Kidney (tissue), 14 donors: ENCODE measurements around the gene TAGLN2. TPM values are rescaled to one million over a fixed set of nuclear protein-coding genes. Genes with fewer than 3 reads are reported as not detected.
A peak's percentile ranks its signal among the peaks of the same experiment; 100 is the strongest.

Experiments
- DNase-seq, 5 donors: peaks; one replicate each; pipeline ENCODE4 v3.0.0-alpha.2; 2013 to 2020
- FAIRE-seq: peaks from 2 replicates; lab custom pipeline; 2012; peaks lifted over from hg19 to GRCh38; lab: Jason Lieb, UNC
- H3K27ac ChIP-seq, 2 donors: one replicate each; pipeline ENCODE4 v1.7.0; 2013; ENCODE audit warnings: low read depth in 2 of 2, low read length in 2 of 2, inconsistent platforms in 1 of 2
- H3K27me3 ChIP-seq: one replicate; pipeline ENCODE4 v1.7.1; 2013; ENCODE audit warnings: low read length, inconsistent platforms; ENCODE audit not compliant: control insufficient read depth, insufficient read depth
- H3K36me3 ChIP-seq, 3 donors: one replicate each; pipeline versions ENCODE4 v1.7.0 to v1.7.1; 2013; ENCODE audit warnings: low read length in 3 of 3, control low read depth in 1 of 3, inconsistent platforms in 1 of 3; ENCODE audit not compliant: insufficient read depth in 3 of 3, control insufficient read depth in 2 of 3
- H3K4me1 ChIP-seq, 3 donors: one replicate each; pipeline versions ENCODE4 v1.7.0 to v1.7.1; 2013; ENCODE audit warnings: low read length in 3 of 3, inconsistent platforms in 1 of 3, low read depth in 1 of 3; ENCODE audit not compliant: control insufficient read depth in 2 of 3, insufficient read depth in 2 of 3
- H3K4me3 ChIP-seq, 3 donors: one replicate each; pipeline versions ENCODE4 v1.7.0 to v1.8.1; 2013; ENCODE audit warnings: low read length in 3 of 3, control low read depth in 1 of 3, inconsistent platforms in 1 of 3
- H3K9ac ChIP-seq, 3 donors: one replicate each; pipeline versions ENCODE4 v1.7.0 to v1.7.1; 2013; ENCODE audit warnings: low read length in 3 of 3, control low read depth in 1 of 3, inconsistent platforms in 1 of 3
- H3K9me3 ChIP-seq, 3 donors: one replicate each; pipeline versions ENCODE4 v1.7.0 to v1.7.1; 2013; ENCODE audit warnings: low read length in 3 of 3, control low read depth in 1 of 3, inconsistent platforms in 1 of 3; ENCODE audit not compliant: control insufficient read depth in 2 of 3, insufficient read depth in 1 of 3
- CTCF ChIP-seq: IDR thresholded peaks from 3 replicates; pipeline ENCODE4 v1.5.1; 2012; ENCODE audit warnings: mild to moderate bottlenecking, moderate library complexity, borderline replicate concordance; ENCODE audit not compliant: insufficient read depth; ENCODE audit errors: extremely low read depth
- intact Hi-C: fragments of 100-400 bp; cut with DNase I; formaldehyde crosslinking; loops from one replicate; pipeline ENCODE4 v1.11.1; 2022
- polyA plus RNA-seq: library from polyadenylated mRNA; stranded (reverse); fragments of 350-450 nt; fragmentation: Illumina TruSeq; extraction: RNeasy Lipid Tissue Mini Kit (QIAGEN cat#74804); gene quantifications from one replicate; pipeline ENCODE4 v1.2.3, GENCODE V29; 2014; ENCODE audit warnings: low read depth, low replicate concordance; ENCODE audit not compliant: insufficient read depth
- total RNA-seq: library from RNA; stranded (reverse); fragmentation: NEBNext Ultra II Directional; extraction: Animal tissue kit (Norgen Biotek cat#: 25700); gene quantifications from one replicate; pipeline ENCODE4 v1.2.1, GENCODE V29; 2021
- donor health status: control.
- donor health status: control.
- donor health status: control.
- donor health status: control.
- donor health status: control.
- donor health status: DM: yes; HTN: yes; CAD: no.
- donor health status: Normal renal cell carcinoma (clear cell type).

TAGLN2 gene
- total and polyA plus RNA-seq, 2 donors from 2014 or later, result 223 to 358 TPM

DNA sequence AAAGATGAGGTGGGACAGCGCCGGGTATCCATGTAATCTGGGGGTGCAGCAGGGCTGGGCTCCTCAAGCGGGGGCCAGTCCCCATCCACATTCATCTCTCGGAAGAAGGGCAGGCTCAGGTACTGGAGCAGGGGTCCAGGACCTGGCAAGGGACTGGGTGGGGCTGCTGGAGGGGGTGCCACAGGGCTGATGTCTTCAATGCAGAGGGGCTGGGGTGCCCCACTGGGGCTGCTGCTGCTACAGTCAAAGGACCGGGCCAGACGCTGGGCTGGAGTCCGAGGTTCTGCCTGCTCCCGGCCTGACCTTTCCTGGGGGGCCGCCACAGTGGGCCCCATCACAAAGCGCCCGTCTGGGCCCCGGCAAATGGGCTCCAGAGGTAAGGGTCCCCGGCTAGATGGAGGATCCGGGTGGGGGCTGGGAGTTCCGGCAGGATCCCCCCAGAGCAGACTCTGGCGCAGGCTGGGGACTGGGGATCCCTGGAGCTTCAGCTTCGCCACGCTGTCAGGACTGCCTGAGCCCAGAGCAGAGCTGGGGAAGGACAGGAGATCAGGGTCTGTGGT, 3.3 kb upstream of the TAGLN2 start:
- Histone ChIP-seq H3K36me3 (no peaks in the 10 kb centered on the region), H3K4me1 (peaks cover 0 to 9% (median 2%) of the 10 kb centered on the region in 3 donors), H3K27ac (no peak overlapping the region), H3K4me3 (no peak overlapping the region), H3K9me3 (no peaks in the 10 kb centered on the region), H3K27me3 (no peaks in the 10 kb centered on the region), H3K9ac (no peak overlapping the region)
- no peak for FAIRE-seq
- peak in 1 of 5 donors; percentile 73 for DNase-seq
- intact Hi-C loops, result no loop called here
- TF ChIP-seq CTCF, result no peak

GRCh38 chr1:159927849-159928431, 2.6 kb upstream of the TAGLN2 start:
- Histone ChIP-seq H3K9me3 (no peaks in the 10 kb centered on the region), H3K36me3 (no peaks in the 10 kb centered on the region), H3K27ac (no peak overlapping the region), H3K4me3 (no peak overlapping the region), H3K9ac (no peak overlapping the region), H3K27me3 (no peaks in the 10 kb centered on the region), H3K4me1 (peaks cover 2 to 13% (median 2%) of the 10 kb centered on the region in 3 donors)
- FAIRE-seq (no peak), DNase-seq (peak in 1 of 5 donors; percentile 61)
- TF ChIP-seq CTCF, result no peak
- intact Hi-C loops, result no loop called here

GRCh38 chr1:159927211-159927848, 2.0 kb upstream of the TAGLN2 start:
- no peaks in the 10 kb centered on the region for H3K36me3 ChIP-seq
- FAIRE-seq, result no peak
- intact Hi-C loops, result no loop called here
- no peak overlapping the region for H3K27ac ChIP-seq
- DNase-seq, result peak in 1 of 5 donors; percentile 61
- no peak for TF ChIP-seq CTCF
- peaks cover 2 to 20% (median 4%) of the 10 kb centered on the region in 3 donors for H3K4me1 ChIP-seq
- no peaks in the 10 kb centered on the region for H3K27me3 ChIP-seq
- H3K9ac ChIP-seq, result no peak overlapping the region
- H3K9me3 ChIP-seq, result no peaks in the 10 kb centered on the region
- H3K4me3 ChIP-seq, result no peak overlapping the region
